Esophagus (tissue), 2 donors: Measurements from ENCODE around the gene PCDH1. TPM values are rescaled to one million over a fixed set of nuclear protein-coding genes. Genes with fewer than 3 reads are reported as not detected.

ENCODE experiments used
- H3K27ac ChIP-seq, 2 donors: one replicate each; pipeline ENCODE4 v1.5.1; 2013; ENCODE audit warnings: low read depth in 2 of 2, mild to moderate bottlenecking in 2 of 2, inconsistent platforms in 1 of 2, low read length in 1 of 2, moderate library complexity in 1 of 2
- H3K27me3 ChIP-seq, 2 donors: one replicate each; pipeline ENCODE4 v1.6.1; 2013; ENCODE audit warnings: low read length in 2 of 2, control low read depth in 1 of 2, mild to moderate bottlenecking in 1 of 2; ENCODE audit not compliant: insufficient read depth in 2 of 2, control insufficient read depth in 1 of 2
- H3K36me3 ChIP-seq, 2 donors: one replicate each; pipeline ENCODE4 v1.6.1; 2013; ENCODE audit warnings: low read length in 1 of 2; ENCODE audit not compliant: control insufficient read depth in 2 of 2, insufficient read depth in 2 of 2
- H3K4me1 ChIP-seq, 2 donors: one replicate each; pipeline ENCODE4 v1.6.1; 2013; ENCODE audit warnings: low read length in 1 of 2; ENCODE audit not compliant: control insufficient read depth in 2 of 2, insufficient read depth in 2 of 2
- H3K4me3 ChIP-seq, 2 donors: one replicate each; pipeline ENCODE4 v1.5.1; 2013; ENCODE audit warnings: low read length in 2 of 2, mild to moderate bottlenecking in 2 of 2, low read depth in 1 of 2, moderate library complexity in 1 of 2
- H3K9me3 ChIP-seq, 2 donors: one replicate each; pipeline ENCODE4 v1.6.1; 2013; ENCODE audit warnings: mild to moderate bottlenecking in 2 of 2, low read depth in 1 of 2, low read length in 1 of 2, moderate library complexity in 1 of 2; ENCODE audit not compliant: control insufficient read depth in 2 of 2, insufficient read depth in 1 of 2
- WGBS, 2 donors: extraction: QIAGEN DNeasy Blood & Tissue Kit; methylation state at CpG; one replicate each; pipeline ENCODE4 v1.1.7; 2013; 5-methylcytosine and 5-hydroxymethylcytosine counted together
- polyA plus RNA-seq, 2 donors: library from polyadenylated mRNA; stranded (reverse); fragments of 200-250 nt; gene quantifications; one replicate each; pipeline ENCODE4 v1.2.3, GENCODE V29; 2013
- donor health status: healthy with polysubstance abuse.
- donor health status: Bipolar disorder and iron deficiency.

PCDH1 gene
- polyA plus RNA-seq, 2 donors, result 36.4 to 42.6 TPM

DNA sequence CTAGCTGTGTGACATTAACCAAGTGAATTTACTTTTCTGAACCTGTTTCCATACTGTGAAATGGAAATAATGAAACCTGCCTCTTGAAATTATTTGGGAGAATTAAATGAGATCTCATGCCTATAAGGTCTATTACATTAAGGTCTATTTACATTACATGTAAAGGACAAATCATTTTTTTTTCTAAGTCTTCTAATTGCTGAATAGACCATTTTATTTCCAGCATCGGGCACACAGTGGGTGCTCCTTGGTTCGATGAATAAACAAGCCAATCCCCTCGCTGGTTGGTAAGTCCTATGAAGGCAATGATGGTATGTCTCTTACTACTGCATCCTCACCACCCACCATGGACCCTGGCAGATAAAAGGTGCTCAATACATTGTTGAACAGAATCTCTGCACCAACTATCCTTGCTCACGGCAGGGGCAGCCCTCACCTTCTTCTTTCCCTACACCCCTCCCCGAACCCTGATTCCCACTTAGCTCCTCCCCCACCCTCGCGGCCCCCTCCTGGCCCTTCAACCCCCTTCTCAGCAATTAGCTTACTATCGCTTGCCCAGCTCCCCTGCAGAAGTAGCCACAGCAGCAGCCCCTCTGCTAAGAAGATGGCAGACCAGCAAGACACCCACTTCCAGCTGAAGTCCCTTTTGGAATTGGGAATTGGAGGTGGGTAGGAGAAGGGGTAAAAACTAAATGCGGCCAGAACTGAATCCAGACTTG, 3.0 kb downstream of the PCDH1 start:
- Histone ChIP-seq H3K4me1 (peaks cover 4 to 23% of the 10 kb centered on the region in 2 donors), H3K4me3 (peak overlapping the region; percentile 78 to 80), H3K27me3 (peaks cover 0 to 9% of the 10 kb centered on the region in 2 donors), H3K36me3 (no peaks in the 10 kb centered on the region), H3K27ac (peak overlapping the region; percentile 45 to 94), H3K9me3 (no peaks in the 10 kb centered on the region)
- whole genome bisulfite sequencing, 2 donors, result 24% methylated on average over 9 of the region's 9 CpGs

DNA sequence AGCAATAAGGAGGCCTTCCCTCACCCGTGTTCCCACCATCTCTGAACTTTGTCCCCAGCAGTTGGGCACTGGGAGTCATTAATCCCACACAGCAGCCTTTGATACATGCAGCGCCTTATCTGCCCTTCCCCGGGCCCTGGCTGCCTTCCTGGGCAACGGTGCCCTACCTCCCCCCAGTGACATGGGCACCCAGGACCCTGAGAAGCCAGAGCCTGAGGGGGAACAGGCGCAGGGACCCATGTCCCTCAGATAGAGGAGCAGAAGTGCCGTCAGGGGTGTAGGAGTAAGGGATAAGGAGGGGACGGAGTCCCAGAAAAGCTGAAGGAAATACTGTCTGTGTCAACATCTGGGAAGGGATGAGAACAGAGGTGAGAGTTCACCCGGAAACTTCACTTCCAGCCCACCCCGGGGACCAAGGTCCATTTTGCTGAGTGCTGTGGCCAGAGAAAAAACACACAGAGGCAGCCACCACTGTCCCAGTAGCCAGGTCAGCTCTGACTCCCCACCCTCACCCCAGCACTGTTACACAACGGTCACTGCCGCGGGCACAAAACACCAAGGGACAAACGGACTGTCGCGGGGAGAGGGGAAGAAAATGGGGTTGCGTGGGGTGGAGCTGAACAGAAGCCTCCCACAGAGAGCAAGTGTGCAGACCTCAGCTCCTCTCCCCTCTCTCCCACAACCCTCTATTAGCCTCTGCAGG, 3.8 kb downstream of the PCDH1 start:
- Histone ChIP-seq H3K36me3 (no peaks in the 10 kb centered on the region), H3K4me1 (peaks cover 4 to 29% of the 10 kb centered on the region in 2 donors), H3K27me3 (peaks cover 0 to 9% of the 10 kb centered on the region in 2 donors), H3K27ac (no peak overlapping the region), H3K4me3 (peak overlapping the region; percentile 4 to 78), H3K9me3 (no peaks in the 10 kb centered on the region)
- 47 to 60% methylated on average over 16 of the region's 16 CpGs for WGBS, 2 donors

DNA sequence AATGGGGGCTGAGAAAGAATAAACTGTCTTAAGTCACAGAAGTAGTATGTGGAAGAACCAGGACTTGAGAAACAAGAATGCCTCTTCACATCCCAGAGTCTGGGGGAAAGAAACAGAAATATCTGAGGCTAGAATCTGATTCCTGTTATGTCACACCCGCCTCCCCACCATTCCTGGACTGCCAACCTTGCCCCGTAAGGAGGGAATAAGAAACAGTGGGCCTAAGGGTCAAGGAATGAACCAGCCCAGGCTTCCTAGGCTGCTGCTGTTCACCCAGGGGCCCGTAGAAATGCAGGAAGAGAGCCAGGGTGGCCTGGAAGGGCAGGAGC, 4.3 kb downstream of the PCDH1 start:
- peak overlapping the region; percentile 4 to 5 for H3K4me3 ChIP-seq
- 61 to 74% methylated on average over 3 of the region's 3 CpGs for WGBS, 2 donors
- H3K27ac ChIP-seq, result peak overlapping the region in 1 of 2 donors; percentile 43
- no peaks in the 10 kb centered on the region for H3K9me3 ChIP-seq
- H3K27me3 ChIP-seq, result peaks cover 0 to 9% of the 10 kb centered on the region in 2 donors
- peaks cover 4 to 32% of the 10 kb centered on the region in 2 donors for H3K4me1 ChIP-seq
- no peaks in the 10 kb centered on the region for H3K36me3 ChIP-seq

DNA sequence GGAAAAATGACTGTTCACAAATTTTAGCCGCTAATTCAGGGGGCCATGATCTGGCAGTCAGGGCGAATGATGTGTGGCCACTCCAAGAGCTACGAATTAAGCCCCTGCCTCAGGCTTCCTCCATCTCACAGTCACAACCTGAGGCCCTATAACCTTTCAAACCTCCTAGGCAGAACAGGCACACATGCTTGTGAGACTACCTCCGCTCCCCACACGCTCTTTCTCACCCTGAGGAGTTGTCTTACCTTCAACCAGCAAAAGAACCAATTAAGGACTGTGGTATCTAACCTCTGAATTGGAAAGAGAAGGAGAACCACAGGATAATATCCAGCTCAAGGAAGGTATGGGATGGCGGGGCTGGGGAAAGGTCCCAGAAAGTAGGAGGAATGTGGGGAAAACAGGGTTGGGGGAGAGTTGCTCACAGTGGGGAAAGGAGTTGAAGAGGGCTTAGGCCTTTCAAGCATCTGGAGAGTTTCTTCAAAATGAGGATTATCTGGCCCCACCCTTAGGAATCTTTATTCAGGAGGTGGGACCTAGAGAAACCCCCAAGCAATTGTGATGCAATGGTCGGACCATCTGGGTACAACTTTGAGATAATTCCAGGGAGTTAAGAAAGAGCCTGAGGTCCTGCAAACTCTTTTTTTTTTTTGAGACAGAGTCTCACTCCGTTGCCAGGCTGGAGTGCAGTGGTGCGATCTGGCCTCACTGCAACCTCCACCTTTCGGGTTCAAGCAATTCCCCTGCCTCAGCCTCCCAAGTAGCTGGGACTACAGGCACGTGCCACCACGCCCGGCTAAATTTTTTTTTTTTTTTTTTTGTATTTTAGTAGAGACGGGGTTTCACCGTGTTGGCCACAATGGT, 5.5 kb downstream of the PCDH1 start:
- Histone ChIP-seq H3K4me3 (no peak overlapping the region), H3K4me1 (peaks cover 0 to 29% of the 10 kb centered on the region in 2 donors), H3K36me3 (peaks cover 0 to 5% of the 10 kb centered on the region in 2 donors), H3K27me3 (peaks cover 0 to 6% of the 10 kb centered on the region in 2 donors), H3K27ac (no peak overlapping the region), H3K9me3 (no peaks in the 10 kb centered on the region)
- WGBS, 2 donors, result 84 to 85% methylated on average over 15 of the region's 15 CpGs

DNA sequence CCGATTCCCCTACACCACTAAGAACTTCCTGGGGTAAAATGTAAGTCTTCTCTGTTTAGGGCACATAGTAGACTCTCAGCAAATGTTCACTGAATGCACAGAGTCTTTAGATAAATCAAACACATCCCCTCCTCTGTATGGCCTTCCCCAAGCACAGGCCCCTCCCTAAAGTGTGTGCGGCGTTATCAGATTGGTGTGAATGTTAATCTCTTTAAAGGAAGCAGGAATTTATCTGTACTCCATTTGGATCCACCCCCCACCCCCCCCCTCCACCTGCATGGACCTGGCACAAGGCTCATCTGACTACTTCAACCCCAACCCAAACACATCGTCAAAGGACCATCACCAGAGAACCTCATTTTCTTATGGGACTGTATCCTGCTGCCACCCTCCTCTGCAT, 6.3 kb downstream of the PCDH1 start:
- H3K36me3 ChIP-seq, result peaks cover 4 to 5% of the 10 kb centered on the region in 2 donors
- H3K27ac ChIP-seq, result peak overlapping the region; percentile 89 to 96
- H3K9me3 ChIP-seq, result no peaks in the 10 kb centered on the region
- no peak overlapping the region for H3K4me3 ChIP-seq
- H3K4me1 ChIP-seq, result peaks cover 2 to 29% of the 10 kb centered on the region in 2 donors
- WGBS, 2 donors, result 76 to 80% methylated on average over 4 of the region's 4 CpGs
- peaks cover 0 to 5% of the 10 kb centered on the region in 2 donors for H3K27me3 ChIP-seq

DNA sequence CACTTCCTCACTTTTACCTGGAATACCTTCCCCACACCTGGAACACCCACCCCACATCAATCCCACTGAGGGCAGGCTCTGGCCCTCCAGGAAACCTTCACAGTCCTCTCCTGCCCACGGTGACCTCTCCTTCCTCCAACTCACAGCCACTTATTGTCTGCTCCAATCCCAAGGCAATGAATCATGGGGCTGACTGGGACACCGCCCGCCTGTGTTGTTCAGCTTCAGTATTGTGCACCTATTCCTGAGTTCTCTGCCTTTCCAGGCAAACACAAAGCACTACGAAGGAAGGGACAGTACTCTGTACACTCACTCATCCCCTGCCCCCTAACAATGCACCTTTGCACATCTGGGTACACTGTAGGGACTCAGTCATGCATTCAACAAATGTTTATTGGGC, 7.3 kb downstream of the PCDH1 start:
- H3K27me3 ChIP-seq, result no peaks in the 10 kb centered on the region
- H3K36me3 ChIP-seq, result peaks cover 4 to 5% of the 10 kb centered on the region in 2 donors
- WGBS, 2 donors, result 36 to 46% methylated on average over 4 of the region's 4 CpGs
- H3K4me3 ChIP-seq, result peak overlapping the region in 1 of 2 donors; percentile 1
- H3K9me3 ChIP-seq, result no peaks in the 10 kb centered on the region
- peaks cover 2 to 25% of the 10 kb centered on the region in 2 donors for H3K4me1 ChIP-seq
- H3K27ac ChIP-seq, result peak overlapping the region; percentile 89 to 96

DNA sequence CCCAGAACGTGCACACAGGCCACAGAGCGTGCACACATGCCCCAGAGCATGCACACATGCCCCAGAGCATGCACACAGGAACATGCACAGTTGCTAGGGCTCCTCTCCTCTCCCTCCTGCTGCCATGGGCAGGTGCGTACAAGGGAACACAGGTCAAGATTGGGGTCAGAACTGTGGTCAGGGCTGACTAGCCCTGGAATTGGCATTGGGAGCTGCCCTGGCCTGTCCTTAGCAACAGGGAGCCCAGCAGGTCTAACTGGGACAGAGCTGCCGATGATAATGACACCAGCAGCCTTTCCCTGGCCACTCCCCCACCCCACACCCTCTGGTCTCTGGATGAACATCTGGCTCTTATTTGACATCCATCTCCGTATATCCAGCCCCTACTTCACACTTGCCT, 8.0 kb downstream of the PCDH1 start:
- Histone ChIP-seq H3K4me1 (peaks cover 2 to 31% of the 10 kb centered on the region in 2 donors), H3K4me3 (no peak overlapping the region), H3K27ac (peak overlapping the region; percentile 89 to 96), H3K9me3 (no peaks in the 10 kb centered on the region), H3K27me3 (no peaks in the 10 kb centered on the region), H3K36me3 (peaks cover 4 to 5% of the 10 kb centered on the region in 2 donors)
- WGBS, 2 donors, result 62 to 63% methylated on average over 5 of the region's 5 CpGs

- 45 to 56% methylated on average over 7 to 9 of the region's 9 CpGs for WGBS, 2 donors
- Histone ChIP-seq H3K27ac (peak overlapping the region; percentile 90 to 96), H3K36me3 (peaks cover 4 to 11% of the 10 kb centered on the region in 2 donors), H3K4me3 (no peak overlapping the region), H3K4me1 (peaks cover 2 to 36% of the 10 kb centered on the region in 2 donors), H3K9me3 (no peaks in the 10 kb centered on the region), H3K27me3 (no peaks in the 10 kb centered on the region)
Observed at GRCh38 chr5:141869514-141869913, 8.7 kb downstream of the PCDH1 start.

GRCh38 chr5:141869040-141869439, 9.2 kb downstream of the PCDH1 start:
- peak overlapping the region; percentile 90 to 96 for H3K27ac ChIP-seq
- H3K4me1 ChIP-seq, result peaks cover 2 to 36% of the 10 kb centered on the region in 2 donors
- H3K9me3 ChIP-seq, result no peaks in the 10 kb centered on the region
- 88 to 90% methylated on average over 14 of the region's 14 CpGs for WGBS, 2 donors
- peaks cover 7 to 15% of the 10 kb centered on the region in 2 donors for H3K36me3 ChIP-seq
- H3K4me3 ChIP-seq, result no peak overlapping the region
- no peaks in the 10 kb centered on the region for H3K27me3 ChIP-seq
